OCI-LY7 (cell line): ENCODE measurements around the gene ATXN7L2. TPM values are rescaled to one million over a fixed set of nuclear protein-coding genes. Genes with fewer than 3 reads are reported as not detected.

Experiments used
- BruUV-seq: library from RNA; stranded (reverse); fragments of 400-500 nt; replicated peaks from 2 replicates; lab custom pipeline; 2021; lab: Mats Ljungman, UMichigan
- CTCF ChIA-PET: fragments of 300-600 bp; sonication (Branson Sonifier 250); formaldehyde crosslinking; loops from one replicate; lab custom pipeline; 2022; ENCODE audit warnings: antibody characterized with exemption; ENCODE audit not compliant: unreplicated experiment; lab: Charles Lee
- POLR2A ChIA-PET: fragments of 300-600 bp; sonication (Branson Sonifier 250); formaldehyde crosslinking; loops from one replicate; lab custom pipeline; 2022; ENCODE audit warnings: antibody characterized with exemption; lab: Charles Lee
- DNase-seq: peaks from one replicate; pipeline ENCODE4 v3.0.0-alpha.2; 2015; ENCODE audit warnings: low spot score
- H2AFZ ChIP-seq: fragments of 200-600 bp; sonication (generic), shearing (Covaris generic); 2 replicates; pipeline ENCODE4 v1.6.1; 2014; ENCODE audit warnings: mild to moderate bottlenecking, antibody characterized with exemption, low read length, moderate library complexity
- H3K27ac ChIP-seq: fragments of 200-600 bp; sonication (generic); 2 replicates; pipeline ENCODE4 v1.5.1; 2014; ENCODE audit warnings: mixed run types, low read depth, mild to moderate bottlenecking, moderate library complexity, low read length, inconsistent platforms; ENCODE audit not compliant: poor library complexity, severe bottlenecking
- H3K36me3 ChIP-seq: fragments of 200-600 bp; sonication (generic); 2 replicates; pipeline ENCODE4 v1.6.1; 2014; ENCODE audit warnings: mild to moderate bottlenecking, antibody characterized with exemption, low read length, moderate library complexity, mixed read lengths; ENCODE audit not compliant: insufficient read depth
- H3K4me1 ChIP-seq: fragments of 200-600 bp; sonication (generic); 2 replicates; pipeline ENCODE4 v1.5.1; 2014; ENCODE audit warnings: mild to moderate bottlenecking, low read length; ENCODE audit not compliant: insufficient read depth, poor library complexity, severe bottlenecking
- H3K4me2 ChIP-seq: fragments of 200-600 bp; sonication (generic); 2 replicates; pipeline ENCODE4 v1.6.1; 2014; ENCODE audit warnings: mild to moderate bottlenecking, low read length
- H3K4me3 ChIP-seq: fragments of 200-600 bp; sonication (generic); 2 replicates; pipeline ENCODE4 v1.5.1; 2014; ENCODE audit warnings: mild to moderate bottlenecking, low read depth, low read length; ENCODE audit not compliant: poor library complexity, severe bottlenecking
- H3K79me2 ChIP-seq: fragments of 200-600 bp; sonication (generic); 2 replicates; pipeline ENCODE4 v1.6.1; 2016; ENCODE audit warnings: low read depth, mild to moderate bottlenecking, low read length, moderate library complexity, mixed read lengths; ENCODE audit not compliant: insufficient read depth
- H3K9me2 ChIP-seq: fragments of 200-600 bp; sonication (generic); 2 replicates; pipeline ENCODE4 v1.6.1; 2016; ENCODE audit warnings: mild to moderate bottlenecking, low read length, mixed read lengths; ENCODE audit not compliant: insufficient read depth
- H3K9me3 ChIP-seq: fragments of 200-600 bp; sonication (generic); 2 replicates; pipeline ENCODE4 v1.6.1; 2014; ENCODE audit warnings: mild to moderate bottlenecking, mixed run types, low read length, mixed read lengths
- H4K20me1 ChIP-seq: fragments of 200-600 bp; sonication (generic); 2 replicates; pipeline ENCODE4 v1.6.1; 2014; ENCODE audit warnings: mild to moderate bottlenecking, antibody characterized with exemption, low read length, moderate library complexity, mixed read lengths; ENCODE audit not compliant: insufficient read depth
- CTCF ChIP-seq: fragments of 200-600 bp; sonication (generic); conservative IDR thresholded peaks from 2 replicates; pipeline ENCODE4 v1.5.1; 2014; ENCODE audit warnings: mild to moderate bottlenecking, antibody characterized with exemption, low read length, moderate library complexity, mixed read lengths
- EZH2phosphoT487 ChIP-seq: fragments of 200-600 bp; sonication (generic); IDR thresholded peaks from 2 replicates; pipeline ENCODE4 v1.6.1; 2018; ENCODE audit warnings: low read depth, borderline replicate concordance, mild to moderate bottlenecking, mixed run types, antibody characterized with exemption, low read length, moderate library complexity, mixed read lengths
- intact Hi-C: fragments of 100-400 bp; cut with micrococcal nuclease; formaldehyde crosslinking; loops from one replicate; pipeline ENCODE4 v1.10.0; 2022; ENCODE audit not compliant: unreplicated experiment
- total RNA-seq, 2 experiments: library from RNA; depleted of rRNA in 1 of 2; stranded (reverse); fragments of >200 nt in 1 of 2; shearing (Covaris generic) in 1 of 2; gene quantifications; 2 replicates each; pipeline ENCODE4 v1.2.3, GENCODE V29; 2014 to 2022

Gene ATXN7L2
- total RNA-seq, 2 experiments from 2014 or later = 6.5 to 8.2 TPM

DNA sequence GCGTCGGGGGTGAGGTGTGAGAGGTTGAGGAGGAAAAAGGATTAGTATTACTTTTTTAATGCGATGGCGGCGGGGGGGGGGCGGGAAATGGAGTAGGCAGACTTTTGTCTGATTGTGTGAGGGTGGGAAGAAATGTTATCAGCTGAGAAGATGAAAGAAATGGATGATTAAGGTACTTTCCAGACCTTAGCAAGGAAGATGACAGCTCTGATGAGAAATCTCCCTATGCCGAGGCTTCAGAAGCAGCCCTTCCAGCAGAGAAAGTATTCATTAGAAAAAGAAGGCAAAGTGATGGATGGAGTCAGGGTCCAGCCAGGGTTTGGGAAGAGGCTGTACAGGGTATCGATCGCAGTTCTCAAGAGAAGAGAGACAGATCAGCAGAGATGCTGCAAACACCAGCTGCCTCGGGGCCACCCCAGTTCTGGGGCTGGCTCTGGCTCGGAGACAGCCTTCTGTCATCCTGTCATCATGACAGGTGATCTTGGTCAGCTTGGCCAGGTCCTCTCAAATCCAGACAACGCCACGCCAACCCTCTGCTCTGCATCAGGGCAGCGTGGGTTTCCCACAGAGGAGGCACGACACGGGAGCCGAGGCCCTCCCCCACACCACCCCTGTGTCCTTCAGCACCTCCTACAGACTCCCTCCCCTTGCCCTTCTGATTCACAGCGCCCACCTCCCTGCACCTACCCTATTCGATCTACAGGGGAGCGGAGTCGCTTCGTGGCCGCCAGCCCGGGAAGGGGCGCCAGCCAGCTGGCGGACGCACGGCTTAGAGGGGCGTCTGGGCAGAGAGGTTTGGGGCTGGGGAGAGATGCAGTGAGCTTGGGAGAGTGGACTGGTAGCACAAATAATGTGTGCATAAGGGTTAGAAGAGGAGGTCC lies 674 bp upstream of the ATXN7L2 start:
- Histone ChIP-seq H3K9me3 (no peaks in the 10 kb centered on the region), H3K4me1 (peaks cover 18% of the 10 kb centered on the region), H3K9me2 (no peaks in the 10 kb centered on the region), H2AFZ (peak overlapping the region; percentile 92), H3K4me2 (peak overlapping the region; percentile 79), H3K79me2 (no peaks in the 10 kb centered on the region; the same call in 1 of the 2 replicates), H3K4me3 (peak overlapping the region; percentile 74), H3K36me3 (0 out of 2 replicates have a peak, but pooled peaks cover 6% of the 10 kb centered on the region), H3K27ac (no peak overlapping the region), H4K20me1 (no peaks in the 10 kb centered on the region)
- TF ChIP-seq EZH2phosphoT487 (no peak), CTCF (peak; percentile 62; the same call in 1 of the 2 replicates)
- intact Hi-C loops = loop anchor here (1.0 to 5.0 kb wide), 2 partner anchors 57 to 201 kb away; partner anchors contain the start of genes PSMA5 and PSRC1
- DNase-seq = peak; percentile 69
- CTCF ChIA-PET = interaction anchor here (0.5 to 0.7 kb wide), 6 partner anchors 58 to 502 kb away, joined by 3 to 9 read pairs (median 4); partner anchors contain the start of gene AHCYL1
- BruUV-seq = no TSS peak
- POLR2A ChIA-PET = interaction anchor here (0.6 to 1.9 kb wide), 13 partner anchors 9 to 676 kb away, joined by 3 to 5 read pairs (median 4); partner anchors contain the start of genes GNAI3 and TMEM167B

GRCh38 chr1:109484519-109484975 lies 842 bp downstream of the ATXN7L2 start:
- H3K9me2 ChIP-seq = no peaks in the 10 kb centered on the region
- H2AFZ ChIP-seq = peak overlapping the region; percentile 70; the same call in 1 of the 2 replicates
- no peaks in the 10 kb centered on the region; the same call in 1 of the 2 replicates for H3K79me2 ChIP-seq
- intact Hi-C loops = loop anchor here (1.0 to 5.0 kb wide), 2 partner anchors 202 to 235 kb away; partner anchors contain the start of genes CELSR2 and PSRC1
- no peaks in the 10 kb centered on the region for H4K20me1 ChIP-seq
- TSS peak; percentile 83 for BruUV-seq
- no peaks in the 10 kb centered on the region for H3K9me3 ChIP-seq
- peak overlapping the region; percentile 88 for H3K4me2 ChIP-seq
- no peak for TF ChIP-seq CTCF
- no peak for TF ChIP-seq EZH2phosphoT487
- H3K27ac ChIP-seq = peak overlapping the region; percentile 62
- ChIA-PET CTCF (interaction anchor here (0.6 to 1.1 kb wide), 3 partner anchors 9 to 271 kb away, joined by 4 to 14 read pairs (median 12); partner anchors contain the start of genes CYB561D1 and SARS1), POLR2A (interaction anchor here (0.5 to 1.9 kb wide), 9 partner anchors 21 to 408 kb away, joined by 3 to 5 read pairs (median 4); partner anchors contain the start of gene GNAI3)
- H3K36me3 ChIP-seq = 0 out of 2 replicates have a peak, but pooled peaks cover 8% of the 10 kb centered on the region
- peaks cover 18% of the 10 kb centered on the region for H3K4me1 ChIP-seq
- peak; percentile 23 for DNase-seq
- H3K4me3 ChIP-seq = peak overlapping the region; percentile 74
